GM19463 (cell line): ENCODE results near the gene CLCN4.

Source experiments
- ATAC-seq: cut with Tn5 transposase; IDR thresholded peaks from one replicate; pipeline ENCODE4 v1.9.1; 2021; ENCODE audit warnings: mild to moderate bottlenecking, moderate library complexity; ENCODE audit not compliant: unreplicated experiment

CLCN4 gene

DNA sequence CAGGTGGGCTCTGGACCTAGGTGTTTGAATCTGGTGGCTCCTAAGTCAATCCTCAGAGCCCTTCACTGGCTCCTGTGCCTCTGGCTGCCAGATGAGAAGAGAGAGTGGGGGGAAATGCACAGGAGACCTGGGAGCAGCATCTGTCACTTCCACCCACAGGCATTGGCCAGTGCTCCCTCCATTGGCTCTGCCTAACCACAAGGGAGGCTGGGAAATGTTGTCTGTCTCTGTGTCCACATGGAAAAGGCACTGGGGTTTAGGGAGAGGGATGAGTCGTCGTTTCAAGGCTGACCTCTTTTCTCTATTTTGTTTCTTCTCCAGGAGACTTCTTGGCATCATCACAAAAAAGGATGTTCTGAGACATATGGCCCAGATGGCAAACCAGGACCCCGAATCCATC, 76.4 kb downstream of the CLCN4 start:
- ATAC-seq: no peak

DNA sequence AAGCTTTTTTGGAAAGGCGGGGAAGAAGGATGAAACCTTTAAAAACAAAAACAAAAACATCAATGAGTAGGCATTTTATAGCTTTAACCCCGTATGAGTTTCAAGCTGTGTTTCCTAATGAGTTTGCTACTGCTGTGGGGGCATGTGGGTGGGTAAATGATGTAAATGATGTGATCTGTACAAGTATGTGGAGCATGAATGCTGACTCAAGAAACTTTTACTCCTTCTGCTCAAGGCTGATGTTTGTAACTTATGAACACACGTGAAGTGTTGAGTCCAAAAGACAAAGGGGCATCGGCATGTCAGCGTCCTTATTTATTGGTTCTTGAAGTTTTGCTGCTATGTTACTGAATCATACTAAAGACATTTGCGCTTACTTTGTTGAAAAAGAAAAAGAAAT, 76.9 kb downstream of the CLCN4 start:
- no peak for ATAC-seq

DNA sequence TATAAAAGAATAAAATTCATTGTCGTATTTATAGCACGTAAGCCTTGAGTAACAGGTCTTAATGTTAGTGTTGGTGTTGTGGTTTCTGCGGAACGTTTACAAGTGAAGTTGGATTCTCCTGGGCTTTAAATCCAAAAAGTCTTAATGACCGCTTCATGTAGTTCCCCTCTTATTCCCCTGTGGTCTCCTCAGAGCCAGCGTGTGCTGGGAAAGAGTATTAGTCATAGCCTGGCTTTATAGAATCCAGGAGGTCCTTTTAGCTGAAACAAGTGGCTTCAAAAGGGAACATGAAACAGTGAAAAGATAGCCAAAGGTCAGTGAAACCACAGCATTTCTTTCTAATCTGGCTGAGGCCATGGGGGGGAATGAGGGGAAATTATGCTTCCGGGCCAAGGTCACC, 79.1 kb downstream of the CLCN4 start:
- no peak for ATAC-seq

DNA sequence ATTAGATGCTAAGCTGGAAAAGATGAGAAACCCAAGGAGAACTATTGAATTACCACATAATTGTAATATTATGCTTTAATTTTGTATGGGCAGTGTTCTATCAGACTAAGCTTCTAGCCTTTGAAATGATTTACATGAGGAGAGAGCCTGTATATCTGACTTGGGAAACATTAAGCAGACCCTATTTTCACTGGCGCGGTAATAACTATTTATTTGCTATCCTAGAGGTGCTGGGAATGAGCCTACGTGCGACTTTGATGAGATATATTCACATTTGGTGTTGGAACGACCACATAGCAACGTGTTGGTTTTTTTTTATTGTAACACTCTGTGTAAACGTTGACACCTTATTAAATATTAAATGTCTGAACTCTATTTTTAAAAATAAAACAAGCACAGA, 80.5 kb downstream of the CLCN4 start:
- no peak for ATAC-seq

DNA sequence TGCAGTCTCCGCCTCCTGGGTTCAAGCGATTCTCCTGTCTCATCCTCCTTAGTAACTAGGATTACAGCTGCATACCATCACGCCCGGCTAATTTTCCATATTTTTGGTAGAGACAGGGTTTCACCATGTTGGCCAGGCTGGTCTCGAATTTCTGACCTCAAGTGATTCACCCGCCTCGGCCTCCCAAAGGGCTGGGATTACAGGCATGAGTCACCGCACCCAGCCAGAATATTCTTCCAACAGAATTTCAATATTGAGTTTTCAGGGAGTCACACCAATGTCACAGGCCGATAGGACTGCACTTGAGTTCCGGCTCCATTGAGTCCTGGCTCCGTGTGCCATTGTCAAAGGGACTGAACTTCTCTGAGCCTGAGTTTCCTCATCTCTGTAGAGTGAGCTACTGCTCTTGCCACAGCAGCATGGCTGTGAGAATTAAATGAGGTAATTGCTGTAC, 82.9 kb downstream of the CLCN4 start:
- ATAC-seq: no peak

DNA sequence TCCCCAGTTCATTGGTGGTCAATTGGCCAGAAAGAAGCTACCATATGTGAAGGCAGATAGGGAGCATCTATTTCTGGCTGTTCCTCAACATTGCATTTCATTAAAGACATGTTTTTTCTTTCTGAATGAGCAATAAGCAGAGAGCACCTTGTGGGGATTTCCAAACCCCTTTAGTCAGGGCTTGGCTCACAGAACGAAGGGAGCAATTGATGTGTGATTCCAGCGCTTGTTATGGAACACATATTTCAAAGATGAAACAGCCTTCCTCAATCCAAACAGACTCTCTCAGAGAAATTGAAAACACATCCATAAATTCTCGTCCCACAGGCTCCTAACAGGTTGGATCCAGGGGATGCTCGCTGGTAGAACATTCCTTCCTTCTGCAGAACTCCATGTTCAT, 84.1 kb downstream of the CLCN4 start:
- ATAC-seq: no peak

DNA sequence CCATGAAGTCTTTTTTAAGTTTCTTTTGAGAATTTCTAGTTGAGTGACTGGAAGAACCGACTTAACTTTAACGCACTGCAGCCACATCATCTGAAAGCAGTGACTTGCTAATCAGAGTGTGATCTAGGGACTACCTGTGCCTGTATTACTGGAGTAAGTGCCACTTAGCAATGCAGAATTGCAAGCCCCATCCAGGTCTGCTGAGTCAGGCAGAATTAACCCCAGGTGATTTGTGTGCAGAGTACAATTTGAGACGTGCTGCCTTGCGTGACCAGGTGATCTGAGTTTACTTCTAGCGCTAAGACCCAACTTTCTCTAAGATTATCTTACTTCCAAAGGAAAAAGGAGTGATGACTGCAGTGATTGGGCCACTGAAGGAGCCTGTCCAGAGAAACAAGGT, 85.3 kb downstream of the CLCN4 start:
- no peak for ATAC-seq

DNA sequence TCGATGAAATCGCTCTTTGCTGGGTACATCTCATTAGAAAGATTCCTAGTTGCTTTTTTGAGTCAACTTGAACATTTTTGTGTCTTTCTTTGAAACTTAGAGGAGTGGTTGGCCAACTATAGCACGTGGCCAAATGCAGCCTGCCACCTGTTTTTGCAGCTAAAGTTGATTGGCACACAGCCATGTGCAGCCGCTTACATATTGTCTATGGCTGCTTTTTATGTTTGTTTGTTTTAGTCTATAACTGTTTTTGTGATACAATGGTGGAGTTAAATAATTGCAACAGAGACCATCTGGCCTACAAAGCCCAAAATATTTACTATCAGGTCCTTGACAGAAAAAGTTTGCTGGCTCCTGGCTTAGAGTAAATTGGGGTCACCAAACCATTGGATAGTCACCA, 86.3 kb downstream of the CLCN4 start:
- ATAC-seq: no peak

DNA sequence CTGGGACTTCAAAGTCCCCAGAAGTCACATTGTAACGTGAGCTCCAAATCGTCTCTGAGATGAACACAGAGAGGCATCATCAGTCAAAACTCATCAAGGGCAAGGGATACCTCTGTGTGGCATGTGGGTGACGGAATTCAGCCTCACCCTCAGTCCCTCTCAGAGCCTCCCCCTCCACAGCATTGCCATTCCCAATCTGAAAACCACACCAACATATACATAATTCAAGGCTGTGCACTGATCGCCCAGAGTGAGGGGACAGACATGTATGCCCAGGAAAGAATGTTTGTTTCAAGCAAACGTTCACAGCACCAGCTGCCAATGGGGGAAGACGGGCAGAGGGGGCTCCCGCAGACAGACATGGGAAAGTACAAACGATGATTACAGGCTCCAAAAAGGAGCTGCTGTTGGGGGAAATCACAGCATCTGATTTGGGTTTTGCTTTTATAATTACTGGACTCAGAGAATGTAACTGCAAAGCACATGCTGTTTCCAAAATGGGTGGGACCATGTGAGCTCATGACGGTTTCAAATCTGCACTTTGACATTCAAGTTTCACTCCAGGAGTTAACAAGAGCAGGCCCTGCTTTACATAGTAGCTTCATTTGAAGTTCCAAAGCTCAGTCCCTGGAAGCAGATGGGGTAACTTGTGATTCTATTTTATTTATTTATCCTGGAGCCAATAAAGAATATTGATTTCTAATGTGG, 88.3 kb downstream of the CLCN4 start:
- no peak for ATAC-seq

DNA sequence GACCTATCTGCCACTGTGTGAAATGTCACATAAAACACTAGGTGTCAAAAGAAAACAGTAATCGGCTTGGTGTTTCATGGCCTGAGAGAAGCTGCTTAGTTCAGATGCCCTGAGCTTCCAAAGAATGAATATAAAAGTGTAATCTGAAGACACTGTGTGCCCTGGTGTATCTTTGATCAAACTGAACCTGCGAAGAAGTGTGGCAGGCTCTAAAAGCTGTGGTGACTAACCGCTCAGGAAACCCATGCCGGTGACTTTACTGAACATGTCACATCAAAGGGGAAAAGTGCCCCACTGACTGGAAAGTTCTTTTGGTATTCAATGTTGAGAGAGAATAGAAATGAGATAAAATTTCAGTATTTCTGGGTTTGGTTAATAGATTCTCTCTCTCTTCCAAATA, 89.1 kb downstream of the CLCN4 start:
- ATAC-seq: no peak

DNA sequence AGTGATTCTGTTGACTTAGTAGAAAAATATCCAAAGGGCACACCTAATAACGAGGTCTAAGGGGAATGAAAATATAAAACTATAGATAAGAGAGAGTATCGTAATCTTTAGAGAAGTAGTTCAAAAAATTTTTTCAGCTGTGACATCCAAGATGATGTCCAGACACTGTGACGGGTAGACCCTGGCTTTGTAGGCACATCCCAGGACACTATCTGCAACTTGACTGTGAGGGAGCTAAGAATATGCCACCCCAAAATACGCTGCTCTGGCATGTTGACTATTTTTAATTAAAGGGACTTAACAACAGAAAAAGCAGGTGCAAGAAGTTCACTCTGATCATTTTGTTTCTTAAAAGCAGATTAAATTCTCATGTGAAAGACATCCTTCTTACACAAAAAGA, 89.5 kb downstream of the CLCN4 start:
- no peak for ATAC-seq

DNA sequence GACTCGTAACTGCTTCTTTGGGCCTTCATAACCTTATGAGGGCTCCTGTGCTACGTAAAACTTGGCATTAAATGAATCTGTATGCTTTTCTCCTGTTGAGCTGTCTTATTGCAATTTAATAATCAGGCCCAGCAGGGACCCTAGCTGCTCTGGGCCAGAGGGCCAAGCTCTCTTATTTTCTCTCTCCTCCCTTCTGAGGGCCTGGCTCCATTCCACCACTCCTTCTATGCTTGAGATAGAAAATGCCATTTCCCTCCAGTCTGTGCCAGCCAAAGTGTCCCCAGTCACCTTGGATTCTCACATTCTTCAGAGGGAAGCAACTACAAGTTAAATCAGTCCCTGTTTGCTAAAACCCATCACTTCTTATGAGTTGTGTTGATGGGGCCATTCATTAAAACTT, 90.1 kb downstream of the CLCN4 start:
- ATAC-seq: no peak

DNA sequence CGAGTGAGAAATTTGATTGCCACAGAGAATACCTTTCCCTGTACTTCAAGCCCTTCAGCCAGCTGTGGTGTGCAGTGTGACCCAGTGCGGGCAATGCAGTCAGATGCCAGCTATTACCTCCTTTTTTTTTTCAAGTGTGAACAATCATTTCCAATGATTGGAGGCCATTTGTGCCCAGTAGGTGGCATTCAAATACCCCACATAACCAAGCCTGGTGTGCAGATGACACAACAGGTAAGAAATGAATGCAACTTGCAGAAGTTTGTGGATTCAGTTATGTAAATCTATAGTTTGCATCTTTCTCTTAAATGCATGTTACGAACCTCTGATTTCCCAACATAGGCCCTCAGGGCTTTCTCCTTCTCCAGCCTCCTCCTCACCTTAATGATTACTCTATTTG, 98.0 kb downstream of the CLCN4 start:
- no peak for ATAC-seq

DNA sequence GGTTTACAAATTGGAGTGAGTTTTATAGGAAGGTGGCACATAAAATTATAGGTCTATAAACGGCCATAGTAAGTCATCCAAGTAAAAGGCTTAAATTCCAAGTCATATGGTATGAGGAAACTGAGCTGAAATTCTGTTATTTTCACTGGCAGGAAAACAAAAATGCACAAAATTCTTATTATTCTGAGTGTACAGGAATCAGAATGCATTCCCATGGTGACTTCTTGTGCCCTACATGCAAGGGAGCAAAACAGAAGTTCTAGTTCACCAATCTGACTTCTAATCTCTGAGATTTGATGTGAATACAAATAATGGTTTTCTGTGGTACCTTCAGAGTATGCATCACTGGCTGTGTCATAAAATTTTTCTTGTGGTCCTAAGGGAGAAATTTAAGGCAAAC, 102.9 kb downstream of the CLCN4 start:
- no peak for ATAC-seq

DNA sequence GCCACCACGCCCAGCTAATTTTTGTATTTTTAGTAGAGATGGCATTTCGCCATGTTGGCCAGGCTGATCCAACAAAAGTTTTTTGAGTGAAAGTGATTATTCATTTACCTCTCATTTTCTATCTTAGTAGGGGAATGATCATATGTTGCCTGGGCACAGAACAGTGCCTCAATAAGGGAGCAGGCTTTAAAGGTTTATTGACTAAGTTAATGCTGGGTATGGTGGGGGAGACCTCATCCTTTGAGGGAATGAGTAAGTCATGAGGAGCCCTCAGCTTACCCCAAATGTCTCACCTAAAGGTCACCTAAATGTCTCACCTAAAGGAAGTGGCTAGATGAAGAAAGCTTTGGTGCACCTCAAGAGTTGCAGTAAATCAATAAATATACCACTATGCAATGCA, 109.0 kb downstream of the CLCN4 start:
- ATAC-seq: no peak

DNA sequence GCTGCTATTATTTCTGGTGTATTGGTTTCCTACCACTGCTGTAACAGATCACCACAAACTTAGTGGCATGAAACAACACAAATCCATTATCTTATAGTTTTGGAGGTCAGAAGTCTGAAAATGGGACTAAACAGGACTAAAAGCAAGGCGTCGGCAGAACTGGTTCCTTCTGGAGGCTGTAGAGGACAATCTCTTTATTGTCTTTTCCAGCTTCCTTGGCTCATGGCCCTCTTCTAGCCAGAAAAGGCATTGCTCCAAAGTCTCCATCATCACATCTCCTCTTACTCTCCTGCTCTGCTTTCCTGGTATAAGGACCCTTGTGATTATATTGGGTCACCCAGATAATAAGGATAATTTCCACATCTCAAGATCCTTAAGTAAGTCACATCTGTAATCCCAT, 121.9 kb downstream of the CLCN4 start:
- ATAC-seq: no peak

DNA sequence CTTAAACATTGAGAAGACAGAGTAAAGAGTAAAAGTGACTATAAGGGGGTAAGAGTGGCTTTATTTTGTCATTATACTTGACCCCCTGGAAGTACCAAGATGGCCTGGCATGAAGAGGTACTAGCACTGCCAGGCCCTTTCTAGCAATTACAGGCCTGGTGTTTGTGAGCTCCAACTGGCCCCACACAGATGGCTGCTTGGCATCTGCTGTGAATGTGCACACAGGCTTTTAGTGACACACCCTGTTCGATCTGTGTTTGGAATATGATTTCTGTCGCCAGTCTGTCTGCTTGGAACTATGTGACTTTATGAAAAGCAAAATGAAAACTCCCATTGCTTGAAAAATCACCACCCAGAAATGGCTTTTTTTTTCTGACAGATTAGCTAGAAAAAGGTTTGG, 123.3 kb downstream of the CLCN4 start:
- no peak for ATAC-seq

DNA sequence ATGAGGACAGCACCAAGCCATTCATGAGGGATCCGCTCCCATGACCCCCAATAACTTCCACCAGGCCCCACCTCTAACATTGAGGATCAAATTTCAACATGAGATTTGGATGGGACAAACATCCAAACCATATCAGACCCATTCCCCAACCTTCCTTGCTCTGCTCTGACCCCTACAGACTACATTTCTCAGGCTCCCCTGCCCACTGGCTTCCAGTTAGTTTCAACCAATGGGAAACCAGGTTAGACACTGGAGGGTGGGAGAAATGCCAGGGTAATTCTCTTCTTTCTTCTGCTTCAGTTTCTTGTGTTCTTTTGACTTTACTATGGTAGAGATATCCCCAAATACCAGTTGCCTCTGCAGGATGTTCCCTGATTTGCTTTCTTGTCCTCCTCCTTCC, 125.7 kb downstream of the CLCN4 start:
- no peak for ATAC-seq

DNA sequence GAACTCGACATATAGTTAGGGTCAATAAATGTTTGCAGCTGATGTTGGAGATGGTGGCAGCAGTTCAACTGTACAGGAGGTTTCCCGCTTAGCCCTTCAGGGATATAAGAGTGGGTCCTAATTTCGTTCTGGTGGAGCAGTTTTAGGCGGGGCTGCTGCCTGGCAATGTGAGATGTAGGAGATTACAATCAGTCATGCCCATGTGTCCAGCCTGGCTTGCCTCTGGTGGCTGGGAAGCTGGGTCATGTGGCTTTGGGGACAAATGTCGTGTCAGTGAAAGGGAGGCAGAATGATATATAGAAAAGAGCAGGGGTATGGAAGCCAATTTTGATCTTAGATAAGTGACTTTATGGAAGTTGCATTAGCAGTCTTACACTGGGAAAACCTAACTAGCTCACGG, 129.4 kb downstream of the CLCN4 start:
- no peak for ATAC-seq
